DND-41 (cell line): Measurements from ENCODE around the gene TMEM234.

Experiments used
- ATAC-seq: fragments of 200-7000 bp; cut with Tn5 transposase; 3 replicates; pipeline ENCODE4 v1.9.1; 2021; ENCODE audit warnings: low read depth; ENCODE audit not compliant: insufficient read depth
- DNase-seq: peaks from one replicate; pipeline ENCODE4 v3.0.0-alpha.2; 2020
- H2AFZ ChIP-seq: 2 replicates; pipeline ENCODE4 v1.6.0; 2012; ENCODE audit warnings: low read depth, low read length
- H3K27ac ChIP-seq: 2 replicates; pipeline ENCODE4 v1.5.1; 2012; ENCODE audit warnings: low read length, inconsistent platforms
- H3K27me3 ChIP-seq: fragments of 200-600 bp; sonication (generic); 2 replicates; pipeline ENCODE4 v1.6.0; 2012; ENCODE audit warnings: low read length, mild to moderate bottlenecking, inconsistent platforms; ENCODE audit not compliant: insufficient read depth, poor library complexity
- H3K36me3 ChIP-seq: 2 replicates; pipeline ENCODE4 v1.5.1; 2012; ENCODE audit warnings: low read length, inconsistent platforms; ENCODE audit not compliant: insufficient read depth
- H3K4me1 ChIP-seq: 2 replicates; pipeline ENCODE4 v1.5.1; 2012; ENCODE audit warnings: mild to moderate bottlenecking, low read length; ENCODE audit not compliant: insufficient read depth
- H3K4me2 ChIP-seq: 2 replicates; pipeline ENCODE4 v1.6.0; 2012; ENCODE audit warnings: mild to moderate bottlenecking, moderate library complexity, low read length, inconsistent platforms; ENCODE audit not compliant: insufficient read depth
- H3K4me3 ChIP-seq, 2 experiments: fragments of 200-600 bp in 1 of 2; shearing (Covaris generic) in 1 of 2; 2 replicates each; pipeline ENCODE4 v1.5.1; 2012 to 2016; ENCODE audit warnings: inconsistent platforms in 2 of 2, low read length in 2 of 2, mild to moderate bottlenecking in 2 of 2, low read depth in 1 of 2, moderate library complexity in 1 of 2
- H3K79me2 ChIP-seq: 2 replicates; pipeline ENCODE4 v1.6.0; 2012; ENCODE audit warnings: low read length, inconsistent platforms; ENCODE audit not compliant: insufficient read depth
- H3K9ac ChIP-seq: 2 replicates; pipeline ENCODE4 v1.6.0; 2012; ENCODE audit warnings: low read depth, mild to moderate bottlenecking, inconsistent platforms, low read length, moderate library complexity
- H3K9me3 ChIP-seq: 2 replicates; pipeline ENCODE4 v1.5.1; 2012; ENCODE audit warnings: low read length, moderate library complexity, mild to moderate bottlenecking, inconsistent platforms; ENCODE audit not compliant: insufficient read depth, severe bottlenecking
- H4K20me1 ChIP-seq: 2 replicates; pipeline ENCODE4 v1.6.0; 2012; ENCODE audit warnings: low read length; ENCODE audit not compliant: insufficient read depth
- EZH2 ChIP-seq: IDR thresholded peaks from 3 replicates; pipeline ENCODE4 v1.6.1; 2012; ENCODE audit warnings: borderline replicate concordance, low read depth, mild to moderate bottlenecking, moderate library complexity, low read length, inconsistent platforms; ENCODE audit not compliant: severe bottlenecking
- TF ChIP-seq, protein P1 (sequence below): IDR thresholded peaks from 2 replicates; pipeline ENCODE4 v1.5.1; 2012; ENCODE audit warnings: borderline replicate concordance, low read length, moderate library complexity, mild to moderate bottlenecking; ENCODE audit not compliant: poor library complexity, severe bottlenecking; ENCODE audit errors: extremely low read depth

TMEM234 gene

GRCh38 chr1:32172621-32173245 is 49.4 kb downstream of the TMEM234 start:
- H3K4me3 ChIP-seq, result no peak overlapping the region
- H3K27ac ChIP-seq, result no peak overlapping the region
- H3K9me3 ChIP-seq, result no peaks in the 10 kb centered on the region
- no peaks in the 10 kb centered on the region for H3K27me3 ChIP-seq
- no peaks in the 10 kb centered on the region for H4K20me1 ChIP-seq
- H3K79me2 ChIP-seq, result no peaks in the 10 kb centered on the region
- H3K4me2 ChIP-seq, result no peak overlapping the region
- ATAC-seq, result peak; percentile 99
- H3K4me1 ChIP-seq, result peaks cover 14% of the 10 kb centered on the region
- peaks cover 70% of the 10 kb centered on the region for H3K36me3 ChIP-seq
- DNase-seq, result peak; percentile 78
- H2AFZ ChIP-seq, result no peak overlapping the region
- TF ChIP-seq, protein P1, sequence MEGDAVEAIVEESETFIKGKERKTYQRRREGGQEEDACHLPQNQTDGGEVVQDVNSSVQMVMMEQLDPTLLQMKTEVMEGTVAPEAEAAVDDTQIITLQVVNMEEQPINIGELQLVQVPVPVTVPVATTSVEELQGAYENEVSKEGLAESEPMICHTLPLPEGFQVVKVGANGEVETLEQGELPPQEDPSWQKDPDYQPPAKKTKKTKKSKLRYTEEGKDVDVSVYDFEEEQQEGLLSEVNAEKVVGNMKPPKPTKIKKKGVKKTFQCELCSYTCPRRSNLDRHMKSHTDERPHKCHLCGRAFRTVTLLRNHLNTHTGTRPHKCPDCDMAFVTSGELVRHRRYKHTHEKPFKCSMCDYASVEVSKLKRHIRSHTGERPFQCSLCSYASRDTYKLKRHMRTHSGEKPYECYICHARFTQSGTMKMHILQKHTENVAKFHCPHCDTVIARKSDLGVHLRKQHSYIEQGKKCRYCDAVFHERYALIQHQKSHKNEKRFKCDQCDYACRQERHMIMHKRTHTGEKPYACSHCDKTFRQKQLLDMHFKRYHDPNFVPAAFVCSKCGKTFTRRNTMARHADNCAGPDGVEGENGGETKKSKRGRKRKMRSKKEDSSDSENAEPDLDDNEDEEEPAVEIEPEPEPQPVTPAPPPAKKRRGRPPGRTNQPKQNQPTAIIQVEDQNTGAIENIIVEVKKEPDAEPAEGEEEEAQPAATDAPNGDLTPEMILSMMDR, result no peak
- no peak for TF ChIP-seq EZH2
- no peak overlapping the region for H3K9ac ChIP-seq

- H3K9ac ChIP-seq, result no peak overlapping the region
- no peak overlapping the region for H3K4me3 ChIP-seq
- H4K20me1 ChIP-seq, result no peaks in the 10 kb centered on the region
- peaks cover 83% of the 10 kb centered on the region for H3K36me3 ChIP-seq
- no peaks in the 10 kb centered on the region for H3K27me3 ChIP-seq
- no peak for DNase-seq
- no peak overlapping the region for H3K4me2 ChIP-seq
- no peak for ATAC-seq
- H3K79me2 ChIP-seq, result no peaks in the 10 kb centered on the region
- no peaks in the 10 kb centered on the region for H3K9me3 ChIP-seq
- H3K4me1 ChIP-seq, result peaks cover 14% of the 10 kb centered on the region
- H3K27ac ChIP-seq, result no peak overlapping the region
- TF ChIP-seq EZH2, result no peak
- TF ChIP-seq, protein P1, result no peak
- H2AFZ ChIP-seq, result no peak overlapping the region
These were observed 51.2 kb downstream of the TMEM234 start for GRCh38 chr1:32170991-32171390.
